ENCODE results near the gene HAND2. TPM values are rescaled to one million over a fixed set of nuclear protein-coding genes. Genes with fewer than 3 reads are reported as not detected.

HAND2 gene
- total and polyA plus RNA-seq, 12 donors, result 0.11 to 56.1 (median 15.7) TPM

DNA sequence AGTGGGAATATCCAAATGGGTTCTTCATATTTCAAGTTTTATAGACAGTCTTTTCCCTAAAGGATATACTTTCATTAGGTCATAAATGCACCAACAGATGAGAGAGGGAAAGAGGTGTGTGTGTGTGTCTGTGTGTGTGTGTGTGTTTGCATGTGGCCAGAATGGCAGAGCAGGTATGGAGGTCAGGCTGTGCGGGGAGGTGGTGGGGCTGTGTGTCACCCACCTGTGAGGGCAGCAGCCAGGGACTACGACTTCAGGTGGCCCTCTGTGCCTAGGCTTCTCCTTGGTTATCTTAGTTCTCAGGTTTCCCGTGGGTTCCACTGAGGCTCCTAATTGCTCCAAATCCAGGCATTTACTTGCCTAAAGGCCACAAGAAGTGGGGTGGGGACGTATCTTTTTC lies 14.6 kb downstream of the HAND2 start:
- peaks cover 65% of the 10 kb centered on the region for H3K27me3 ChIP-seq
- no peaks in the 10 kb centered on the region for H3K4me1 ChIP-seq (replicated peaks in 1 of 2)
- H3K27ac ChIP-seq, result no peak overlapping the region

DNA sequence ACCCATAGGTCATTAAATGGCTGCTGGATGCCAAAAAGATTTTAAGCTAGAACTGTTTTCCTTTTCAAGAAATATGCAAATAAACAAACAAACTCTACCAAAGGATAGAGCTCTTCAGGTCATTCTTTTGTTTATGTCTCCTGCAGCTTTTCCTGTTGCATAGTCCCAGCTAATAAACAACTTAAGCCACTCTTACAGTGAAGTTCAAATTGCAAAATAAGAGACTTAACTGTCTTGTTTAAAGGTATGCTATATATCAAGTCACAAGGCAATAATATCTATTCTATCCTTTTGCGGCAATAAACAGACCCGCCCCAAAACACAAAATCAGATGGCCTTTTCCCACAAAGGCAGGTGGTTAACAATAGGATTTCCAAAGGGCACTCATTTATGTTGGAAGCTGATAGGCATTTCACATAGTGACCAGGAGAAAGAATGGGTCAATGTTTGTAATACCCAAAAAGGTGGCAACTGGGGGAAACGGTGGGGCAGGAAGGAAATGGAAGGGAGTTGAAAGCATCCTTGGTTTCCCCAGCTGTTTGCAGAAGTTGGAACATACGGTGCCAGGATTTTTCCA lies 15.3 kb downstream of the HAND2 start:
- TF ChIP-seq POLR2A (IDR thresholded peaks at IDR 0.05), result no peak
- TF ChIP-seq, protein P1, sequence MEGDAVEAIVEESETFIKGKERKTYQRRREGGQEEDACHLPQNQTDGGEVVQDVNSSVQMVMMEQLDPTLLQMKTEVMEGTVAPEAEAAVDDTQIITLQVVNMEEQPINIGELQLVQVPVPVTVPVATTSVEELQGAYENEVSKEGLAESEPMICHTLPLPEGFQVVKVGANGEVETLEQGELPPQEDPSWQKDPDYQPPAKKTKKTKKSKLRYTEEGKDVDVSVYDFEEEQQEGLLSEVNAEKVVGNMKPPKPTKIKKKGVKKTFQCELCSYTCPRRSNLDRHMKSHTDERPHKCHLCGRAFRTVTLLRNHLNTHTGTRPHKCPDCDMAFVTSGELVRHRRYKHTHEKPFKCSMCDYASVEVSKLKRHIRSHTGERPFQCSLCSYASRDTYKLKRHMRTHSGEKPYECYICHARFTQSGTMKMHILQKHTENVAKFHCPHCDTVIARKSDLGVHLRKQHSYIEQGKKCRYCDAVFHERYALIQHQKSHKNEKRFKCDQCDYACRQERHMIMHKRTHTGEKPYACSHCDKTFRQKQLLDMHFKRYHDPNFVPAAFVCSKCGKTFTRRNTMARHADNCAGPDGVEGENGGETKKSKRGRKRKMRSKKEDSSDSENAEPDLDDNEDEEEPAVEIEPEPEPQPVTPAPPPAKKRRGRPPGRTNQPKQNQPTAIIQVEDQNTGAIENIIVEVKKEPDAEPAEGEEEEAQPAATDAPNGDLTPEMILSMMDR (IDR thresholded peaks at IDR 0.05), result no peak
- Histone ChIP-seq H3K9me3 (replicated peaks in 1 of 3) (no peaks in the 10 kb centered on the region), H3K4me3 (no peak overlapping the region), H3K27ac (no peak overlapping the region), H3K27me3 (peaks cover 58% of the 10 kb centered on the region), H3K36me3 (replicated peaks in 1 of 2) (no peaks in the 10 kb centered on the region), H3K4me1 (replicated peaks in 1 of 2) (no peaks in the 10 kb centered on the region)
- DNase-seq, result no peak
- 41 to 61% (median 53%) methylated on average over 4 of the region's 4 CpGs for WGBS, 4 donors
- intact Hi-C loops (cut with DNase I), result no loop called here

More for the DNA sequence above, 14.6 kb downstream of the HAND2 start:
- intact Hi-C loops (cut with DNase I), result no loop called here
- TF ChIP-seq, protein P1 (IDR thresholded peaks at IDR 0.05), result no peak
- no peak for TF ChIP-seq POLR2A (IDR thresholded peaks at IDR 0.05)
- Histone ChIP-seq H3K36me3 (replicated peaks in 1 of 2) (no peaks in the 10 kb centered on the region), H3K9me3 (replicated peaks in 1 of 3) (no peaks in the 10 kb centered on the region), H3K4me3 (no peak overlapping the region)
- no peak for DNase-seq
- 27 to 68% (median 52%) methylated on average over 4 of the region's 4 CpGs for WGBS, 4 donors

- TF ChIP-seq POLR2A (IDR thresholded peaks at IDR 0.05), result no peak
- TF ChIP-seq, protein P1 (IDR thresholded peaks at IDR 0.05), result no peak
- Histone ChIP-seq H3K27me3 (peaks cover 56% of the 10 kb centered on the region), H3K9me3 (replicated peaks in 1 of 3) (no peaks in the 10 kb centered on the region), H3K36me3 (replicated peaks in 1 of 2) (no peaks in the 10 kb centered on the region), H3K4me1 (replicated peaks in 1 of 2) (no peaks in the 10 kb centered on the region), H3K27ac (no peak overlapping the region), H3K4me3 (no peak overlapping the region)
- no peak for DNase-seq
- intact Hi-C loops (cut with DNase I), result no loop called here
Measured at GRCh38 chr4:173513651-173514050, 16.4 kb downstream of the HAND2 start.

DNA sequence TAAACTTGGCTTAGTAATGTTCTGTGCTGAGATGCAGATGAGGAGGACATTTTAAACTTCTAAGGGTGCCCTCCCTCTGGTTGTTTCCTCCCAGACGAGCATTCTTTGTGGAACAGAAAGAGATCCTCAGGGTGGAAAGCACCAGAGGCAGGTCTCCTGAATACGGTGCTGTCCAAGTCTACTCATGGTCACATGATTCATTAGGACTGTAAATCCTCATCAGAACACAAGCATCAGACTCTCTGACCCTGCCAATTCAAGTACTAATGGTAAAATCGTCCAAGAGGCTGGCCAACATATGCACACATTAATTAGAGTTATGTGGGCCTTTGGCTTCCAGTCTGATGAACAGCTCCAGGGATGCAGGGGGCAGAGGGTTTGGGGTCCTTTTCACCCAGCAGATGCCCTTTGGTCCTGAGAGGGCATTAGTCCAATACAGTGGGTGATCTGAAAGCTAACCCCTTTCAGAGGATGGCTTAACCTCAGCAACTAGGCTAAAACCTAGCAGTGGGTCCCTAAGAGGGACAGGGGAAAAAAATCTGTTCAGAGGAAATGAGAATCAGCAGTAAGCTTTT lies 18.2 kb downstream of the HAND2 start:
- WGBS, 4 donors, result 21 to 37% (median 29%) methylated on average over 3 of the region's 3 CpGs
- Histone ChIP-seq H3K4me3 (no peak overlapping the region), H3K36me3 (replicated peaks in 1 of 2) (no peaks in the 10 kb centered on the region), H3K27ac (no peak overlapping the region), H3K27me3 (peaks cover 52% of the 10 kb centered on the region), H3K4me1 (replicated peaks in 1 of 2) (no peaks in the 10 kb centered on the region), H3K9me3 (replicated peaks in 1 of 3) (no peaks in the 10 kb centered on the region)
- no peak for DNase-seq
- TF ChIP-seq POLR2A (IDR thresholded peaks at IDR 0.05), result no peak
- TF ChIP-seq, protein P1 (IDR thresholded peaks at IDR 0.05), result no peak
- intact Hi-C loops (cut with DNase I), result no loop called here

Data from adrenal gland (tissue), 12 donors.